Suppressor macrophage (primary cell): ENCODE data around the gene EMC6.
"Not testable (repeated sequence)": the region's sequence is repeated elsewhere in the genome, so short reads cannot be mapped to it uniquely, and the experiment has no call there.

Source experiments
- DNase-seq, 4 experiments: peaks; one replicate each; pipeline ENCODE4 v3.0.0-alpha.2; 2020 to 2022

The EMC6 gene

GRCh38 chr17:3681565-3681964 lies 13.0 kb downstream of the EMC6 start:
- DNase-seq, result peak in 1 of 4 experiments; percentile 32

- no peak for DNase-seq
Observed at GRCh38 chr17:3682033-3682432, 13.4 kb downstream of the EMC6 start.

GRCh38 chr17:3683054-3683511 lies 14.5 kb downstream of the EMC6 start:
- peak; percentile 52 to 71 (median 60) for DNase-seq

GRCh38 chr17:3685174-3685573 lies 16.6 kb downstream of the EMC6 start:
- DNase-seq, result no peak

GRCh38 chr17:3688027-3688553 lies 19.5 kb downstream of the EMC6 start:
- no peak for DNase-seq

- no peak for DNase-seq
Observed at GRCh38 chr17:3688852-3689261, 20.2 kb downstream of the EMC6 start.

DNA sequence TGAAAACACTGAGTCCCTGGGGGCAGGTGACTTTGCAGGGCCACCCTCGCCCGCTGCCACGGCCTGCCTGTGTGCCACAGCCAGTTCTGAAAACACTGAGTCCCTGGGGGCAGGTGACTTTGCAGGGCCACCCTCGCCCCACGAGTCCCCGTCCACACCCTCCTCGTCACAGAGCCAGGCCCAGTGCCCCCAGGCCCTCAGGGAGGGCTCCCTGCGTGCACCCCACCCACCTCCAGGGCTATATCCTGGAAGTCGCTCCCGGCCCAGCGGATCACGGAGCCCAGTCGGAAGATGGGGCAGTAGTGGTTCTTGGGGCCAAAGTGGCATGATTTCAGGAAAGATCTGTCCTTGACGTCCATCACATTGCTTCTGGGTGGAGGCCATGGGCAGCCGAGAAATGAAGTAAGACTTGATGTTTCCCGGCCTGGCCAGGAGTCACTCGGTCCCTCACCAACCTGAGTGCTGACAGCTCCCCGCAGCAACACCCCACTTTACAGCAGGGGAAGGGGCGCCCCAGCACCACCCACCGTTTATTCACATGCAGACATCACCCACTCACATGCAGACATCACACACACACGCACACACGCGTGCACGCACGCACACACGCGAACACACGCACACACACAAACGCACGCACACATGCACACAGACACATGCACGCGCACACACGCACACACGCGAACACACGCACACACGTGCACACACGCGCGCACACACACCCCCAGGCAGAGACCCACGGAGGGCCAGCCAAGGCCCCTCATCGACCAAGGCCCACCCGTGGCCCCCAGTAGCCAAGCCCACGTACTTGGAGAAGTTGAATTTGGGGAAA lies 20.9 kb downstream of the EMC6 start:
- DNase-seq, result no peak

DNA sequence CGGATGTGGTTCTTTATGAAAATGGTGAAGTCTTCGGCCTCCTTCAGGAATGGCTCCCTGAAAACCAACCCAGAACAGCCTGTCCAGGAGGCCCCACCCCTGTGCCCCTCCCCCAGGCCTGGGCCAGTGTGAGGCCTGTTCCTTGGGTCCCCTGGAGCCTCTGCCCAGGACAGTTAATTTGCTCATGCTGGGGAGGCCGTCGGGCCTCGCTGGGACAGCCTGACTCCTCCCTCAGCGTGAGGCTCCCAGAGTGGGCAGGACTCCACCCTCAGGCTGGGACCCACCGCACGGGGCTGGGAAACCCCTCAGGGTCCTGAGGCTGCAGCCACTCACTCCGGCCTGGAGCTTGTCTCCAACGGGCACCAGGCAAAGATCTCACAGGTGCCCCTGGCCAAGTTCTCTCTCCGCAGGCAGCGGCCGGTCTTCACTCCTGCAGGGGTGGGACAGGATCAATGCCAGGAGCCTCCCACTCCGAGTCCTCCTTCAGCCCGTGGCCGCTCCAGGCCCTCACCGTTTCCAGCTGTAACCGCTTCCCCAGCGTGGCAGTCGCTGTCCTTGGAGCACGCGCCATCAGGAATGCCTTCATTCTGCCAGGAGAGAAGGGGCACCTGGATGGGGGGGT lies 21.6 kb downstream of the EMC6 start:
- no peak for DNase-seq

DNA sequence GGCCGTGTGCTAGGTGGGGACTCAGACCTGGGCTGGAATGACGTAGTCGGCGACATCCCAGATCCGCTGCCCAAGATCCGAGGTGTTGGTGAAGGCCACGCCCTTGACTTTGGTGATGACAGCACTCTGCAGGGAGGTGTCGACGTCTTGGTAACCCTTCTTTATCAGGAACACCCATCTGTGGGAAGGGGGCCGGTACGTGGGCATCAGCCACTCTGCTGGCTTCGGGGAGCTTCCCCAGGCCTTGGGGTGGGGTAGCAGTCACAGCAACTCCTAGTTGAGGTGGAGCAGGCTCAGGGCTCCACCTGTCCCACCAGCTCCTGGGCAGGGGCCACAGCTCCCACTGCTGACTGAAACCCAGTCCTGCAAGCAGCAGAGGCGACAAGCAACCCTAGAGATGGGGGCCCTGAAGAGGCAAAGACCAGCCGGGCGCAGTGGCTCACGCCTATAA lies 23.0 kb downstream of the EMC6 start:
- DNase-seq, result no peak

DNA sequence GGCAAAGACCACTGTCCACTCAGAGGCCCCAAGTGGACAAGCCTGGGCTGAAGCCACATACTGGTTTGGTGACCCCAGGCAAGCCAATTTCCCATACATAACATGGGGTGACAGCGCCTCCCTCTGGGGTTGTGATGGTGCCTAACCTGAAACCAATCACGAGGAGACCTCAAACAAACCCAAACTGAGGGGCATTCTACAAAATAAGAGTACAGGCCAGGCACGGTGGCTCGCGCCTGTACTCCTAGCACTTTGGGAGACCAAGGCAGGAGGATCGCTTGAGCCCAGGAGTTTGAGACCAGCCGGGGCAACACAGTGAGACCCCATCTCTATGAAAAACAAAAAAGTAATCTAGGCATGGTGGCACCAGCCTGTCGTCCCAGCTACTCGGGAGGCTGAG lies 23.7 kb downstream of the EMC6 start:
- DNase-seq, result no peak

- DNase-seq, result no peak
Observed at GRCh38 chr17:3693141-3693540, 24.5 kb downstream of the EMC6 start.

DNA sequence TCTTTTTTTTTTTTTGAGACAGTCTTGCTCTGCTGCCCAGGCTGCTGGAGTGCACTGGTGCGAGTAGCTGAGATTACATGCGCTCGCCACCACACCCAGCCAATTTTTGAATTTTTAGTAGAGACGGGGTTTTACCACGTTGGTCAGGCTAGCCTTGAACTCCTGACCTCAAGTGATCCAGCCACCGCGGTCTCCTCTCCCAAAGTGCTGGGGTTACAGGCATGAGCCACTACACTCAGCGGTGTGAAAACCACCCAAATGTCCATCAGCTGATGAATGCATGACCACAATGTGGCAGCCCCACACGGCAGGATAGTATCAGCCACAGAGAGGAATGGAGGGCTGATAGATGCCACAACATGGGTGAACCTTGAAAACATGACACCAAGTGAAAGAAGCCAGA lies 25.2 kb downstream of the EMC6 start:
- DNase-seq, result no peak

DNA sequence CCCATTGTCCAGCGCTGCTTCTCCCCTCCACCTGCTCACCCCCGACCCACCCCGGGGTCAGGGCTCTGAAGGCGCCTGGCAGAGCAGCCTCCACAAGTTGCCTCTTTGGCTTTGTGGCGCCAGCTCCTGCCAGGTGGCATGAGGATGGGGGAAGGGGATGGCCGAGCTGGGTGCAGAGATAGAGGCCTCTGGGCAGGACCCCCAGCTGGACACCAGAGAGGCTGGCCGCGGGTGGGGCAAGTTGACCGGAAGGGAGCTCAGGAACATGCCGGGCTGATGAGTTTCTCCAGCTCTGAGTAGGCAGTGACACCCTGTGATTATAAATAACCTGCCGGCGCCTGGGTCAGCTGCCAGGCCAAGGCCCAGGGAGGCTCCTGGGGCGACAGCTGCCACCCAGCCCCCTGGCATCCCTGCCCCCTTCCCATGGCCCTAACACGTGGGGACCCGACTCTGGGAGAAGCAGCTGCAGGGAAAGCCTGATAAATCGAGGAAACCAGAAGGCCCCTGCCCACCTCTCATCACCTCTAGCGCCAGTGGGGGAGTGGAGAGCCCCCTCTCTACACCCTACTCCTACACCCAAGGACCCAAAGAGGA lies 26.6 kb downstream of the EMC6 start:
- no peak for DNase-seq

GRCh38 chr17:3695723-3696411 lies 27.3 kb downstream of the EMC6 start, which contains the start of gene P2RX5:
TSS of gene P2RX5 (minus strand) at chr17:3696155. CDS start at chr17:3696005, 150 bp downstream.
- DNase-seq, result peak; percentile 31 to 77 (median 52)

- DNase-seq, result no peak
Observed at GRCh38 chr17:3697103-3697476, 28.5 kb downstream of the EMC6 start.

GRCh38 chr17:3698139-3698538 lies 29.5 kb downstream of the EMC6 start:
- no peak for DNase-seq

GRCh38 chr17:3699951-3700350 lies 31.3 kb downstream of the EMC6 start:
- no peak for DNase-seq

- not testable (repeated sequence) for DNase-seq
Observed at GRCh38 chr17:3702041-3702539, 33.5 kb downstream of the EMC6 start.

- no peak for DNase-seq
Observed at GRCh38 chr17:3704931-3705717, 36.5 kb downstream of the EMC6 start.

DNA sequence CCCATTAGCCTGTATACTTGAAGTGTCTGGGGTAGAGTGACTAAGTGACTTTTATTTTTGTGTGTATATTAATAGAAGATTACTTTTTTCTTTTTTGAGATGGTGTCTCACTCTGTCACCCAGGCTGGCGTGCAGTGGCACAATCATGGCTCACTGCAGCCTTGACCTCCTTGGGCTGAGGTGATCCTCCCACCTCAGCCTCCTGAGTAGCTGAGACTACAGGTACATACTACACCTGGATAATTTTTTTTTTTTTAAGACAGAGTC lies 37.0 kb downstream of the EMC6 start:
- not testable (repeated sequence) for DNase-seq

DNA sequence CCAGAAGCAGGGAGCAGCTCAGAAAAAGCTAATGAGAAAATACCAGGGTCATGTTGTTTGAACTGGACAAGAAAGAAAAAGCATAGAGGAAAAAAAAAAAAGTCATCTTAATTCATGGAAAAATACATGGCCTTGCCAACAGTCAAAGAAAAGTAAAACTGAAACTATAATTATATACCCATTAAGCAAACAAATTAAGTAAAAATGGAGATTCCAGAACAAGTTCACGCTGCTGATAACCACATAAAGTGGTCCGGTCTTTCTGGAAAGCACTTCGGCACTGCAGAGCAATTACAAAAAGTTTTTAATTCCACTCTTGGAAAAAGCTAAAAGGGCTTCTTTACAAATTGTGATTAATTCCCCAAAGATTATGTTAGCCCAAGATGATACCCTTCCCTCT lies 39.8 kb downstream of the EMC6 start:
- DNase-seq, result no peak

DNA sequence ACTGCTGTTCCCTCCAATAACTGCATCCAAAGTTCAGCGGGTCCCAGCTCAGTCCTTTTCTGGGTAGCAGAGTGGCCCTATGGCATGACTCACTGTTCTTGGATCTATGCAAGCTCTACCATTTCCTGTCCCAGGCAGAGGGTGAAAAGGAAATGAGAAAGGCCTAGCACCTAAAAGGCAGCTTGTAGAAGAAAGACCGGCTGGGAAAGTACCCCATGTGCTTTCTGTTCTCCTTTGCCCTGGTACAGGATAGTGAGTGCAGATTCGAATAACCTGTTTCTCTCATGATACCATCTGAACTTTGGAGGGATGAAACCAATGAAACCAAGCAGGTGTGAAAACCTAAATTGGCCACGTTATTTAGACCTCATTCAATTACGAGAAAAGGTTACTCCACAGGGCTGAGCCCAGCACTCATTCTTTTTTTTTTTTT lies 42.4 kb downstream of the EMC6 start:
- DNase-seq, result peak; percentile 69 to 87 (median 82)
